ENCODE measurements around the gene MIXL1. TPM values are rescaled to one million over a fixed set of nuclear protein-coding genes. Genes with fewer than 3 reads are reported as not detected.
A peak's percentile ranks its signal among the peaks of the same experiment; 100 is the strongest.

Gene MIXL1
- polyA plus RNA-seq, 1 donor from 2014 or later: 1.6 TPM

- Mint-ChIP-seq H3K27me3 (no peaks in the 10 kb centered on the region), H3K36me3 (no peaks in the 10 kb centered on the region), H3K27ac (no peak overlapping the region), H3K4me1 (peaks cover 11 to 18% (median 12%) of the 10 kb centered on the region in 3 donors), H3K4me3 (no peak overlapping the region), H3K9me3 (no peaks in the 10 kb centered on the region)
Observed at GRCh38 chr1:226204198-226204597, 19.3 kb upstream of the MIXL1 start.

GRCh38 chr1:226207048-226207447, 16.4 kb upstream of the MIXL1 start:
- H3K36me3 Mint-ChIP-seq: no peaks in the 10 kb centered on the region
- peaks cover 0 to 6% (median 0%) of the 10 kb centered on the region in 3 donors for H3K4me1 Mint-ChIP-seq
- H3K27me3 Mint-ChIP-seq: no peaks in the 10 kb centered on the region
- H3K27ac Mint-ChIP-seq: no peak overlapping the region
- no peak overlapping the region for H3K4me3 Mint-ChIP-seq
- H3K9me3 Mint-ChIP-seq: no peaks in the 10 kb centered on the region

GRCh38 chr1:226209307-226210059, 14.0 kb upstream of the MIXL1 start:
- Mint-ChIP-seq H3K27ac (no peak overlapping the region), H3K4me1 (no peaks in the 10 kb centered on the region), H3K4me3 (no peak overlapping the region), H3K27me3 (no peaks in the 10 kb centered on the region), H3K9me3 (no peaks in the 10 kb centered on the region), H3K36me3 (no peaks in the 10 kb centered on the region)

GRCh38 chr1:226210571-226211176, 12.8 kb upstream of the MIXL1 start:
- no peaks in the 10 kb centered on the region for H3K9me3 Mint-ChIP-seq
- peak overlapping the region in 1 of 4 donors; percentile 21 for H3K4me3 Mint-ChIP-seq
- no peak overlapping the region for H3K27ac Mint-ChIP-seq
- no peaks in the 10 kb centered on the region for H3K36me3 Mint-ChIP-seq
- no peaks in the 10 kb centered on the region for H3K27me3 Mint-ChIP-seq
- H3K4me1 Mint-ChIP-seq: peaks cover 5 to 7% (median 6%) of the 10 kb centered on the region in 3 donors

DNA sequence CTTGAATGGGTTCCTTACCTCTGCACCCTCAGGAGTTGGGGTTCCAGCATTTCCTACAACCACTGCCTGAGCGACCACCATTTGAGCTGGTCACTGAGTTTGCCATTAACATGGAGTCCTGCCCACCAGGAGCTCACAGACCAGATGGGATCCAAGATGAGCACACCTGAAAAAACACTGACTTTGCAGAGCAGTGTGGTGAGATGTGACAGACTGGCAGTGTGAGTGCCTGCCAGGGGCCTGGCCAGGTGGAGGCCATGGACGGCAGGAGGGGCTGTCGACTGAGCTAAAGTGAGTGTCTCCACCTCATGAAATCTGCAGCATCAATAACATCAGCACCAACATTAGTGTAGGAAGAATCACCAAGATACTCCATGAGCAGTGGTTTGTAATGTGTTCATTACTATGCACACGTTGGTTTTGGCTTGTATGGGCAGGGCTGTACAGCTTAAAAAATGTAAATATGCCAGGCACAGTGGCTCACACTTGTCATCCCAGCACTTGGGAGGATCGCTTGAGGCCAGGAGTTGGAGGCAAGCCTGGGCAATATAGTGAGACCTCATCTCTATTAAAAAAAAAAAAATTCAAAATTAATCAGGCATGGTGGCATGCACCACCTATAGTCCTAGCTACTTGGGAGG, 12.2 kb upstream of the MIXL1 start:
- peaks cover 5 to 11% (median 8%) of the 10 kb centered on the region in 3 donors for H3K4me1 Mint-ChIP-seq
- peak overlapping the region in 1 of 3 donors; percentile 53 for H3K27ac Mint-ChIP-seq
- no peaks in the 10 kb centered on the region for H3K27me3 Mint-ChIP-seq
- H3K36me3 Mint-ChIP-seq: no peaks in the 10 kb centered on the region
- no peaks in the 10 kb centered on the region for H3K9me3 Mint-ChIP-seq
- no peak overlapping the region for H3K4me3 Mint-ChIP-seq

DNA sequence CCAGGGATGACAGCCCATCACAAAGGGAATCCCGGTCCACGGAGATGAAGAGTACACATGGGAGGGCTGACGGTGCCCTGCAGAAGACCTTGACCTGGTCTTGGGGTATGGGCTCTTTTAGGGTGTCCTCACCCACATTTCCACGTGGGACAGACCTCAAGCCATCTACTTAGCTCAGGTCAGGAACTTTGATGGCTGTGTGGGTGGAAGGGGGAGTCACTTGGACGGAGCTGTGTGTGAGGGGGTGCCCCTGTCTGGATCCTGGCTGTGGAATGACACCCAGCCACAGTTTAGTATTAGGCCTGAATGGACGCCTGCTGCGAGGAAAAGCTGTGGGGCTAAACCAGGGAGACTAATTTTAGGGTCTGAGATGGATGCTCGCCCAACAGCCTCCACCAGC, 10.9 kb upstream of the MIXL1 start:
- peaks cover 7 to 12% (median 8%) of the 10 kb centered on the region in 3 donors for H3K4me1 Mint-ChIP-seq
- no peak overlapping the region for H3K4me3 Mint-ChIP-seq

DNA sequence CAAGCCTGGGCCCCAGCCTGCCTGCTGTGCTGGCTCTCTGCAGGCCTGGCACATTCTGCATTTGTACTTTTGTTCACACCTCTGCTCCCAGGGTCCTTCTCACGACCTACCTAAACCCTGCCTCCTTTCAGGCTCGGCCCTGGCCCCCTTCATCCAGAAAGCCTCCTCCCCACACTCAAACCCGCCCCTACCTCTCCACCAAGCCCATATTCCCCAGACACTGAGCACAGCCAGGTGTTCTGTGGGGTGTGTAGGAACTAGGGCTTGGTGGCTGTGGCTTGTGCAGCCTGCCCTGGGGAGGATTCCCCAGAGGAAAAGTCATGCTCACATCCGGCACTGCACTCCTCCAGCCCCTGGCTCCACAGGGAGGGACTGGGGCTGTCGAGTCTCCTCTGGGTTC, 8.2 kb upstream of the MIXL1 start:
- Mint-ChIP-seq H3K27ac (no peak overlapping the region), H3K9me3 (no peaks in the 10 kb centered on the region), H3K4me3 (peak overlapping the region in 1 of 4 donors; percentile 82), H3K4me1 (peaks cover 10 to 12% (median 12%) of the 10 kb centered on the region in 3 donors), H3K27me3 (no peaks in the 10 kb centered on the region), H3K36me3 (no peaks in the 10 kb centered on the region)

More for the DNA sequence above, 10.9 kb upstream of the MIXL1 start:
- H3K27me3 Mint-ChIP-seq: no peaks in the 10 kb centered on the region
- H3K36me3 Mint-ChIP-seq: no peaks in the 10 kb centered on the region
- no peak overlapping the region for H3K27ac Mint-ChIP-seq
- no peaks in the 10 kb centered on the region for H3K9me3 Mint-ChIP-seq

GRCh38 chr1:226216056-226216455, 7.4 kb upstream of the MIXL1 start:
- peaks cover 11 to 14% (median 12%) of the 10 kb centered on the region in 3 donors for H3K4me1 Mint-ChIP-seq
- H3K36me3 Mint-ChIP-seq: no peaks in the 10 kb centered on the region
- no peak overlapping the region for H3K4me3 Mint-ChIP-seq
- no peaks in the 10 kb centered on the region for H3K9me3 Mint-ChIP-seq
- no peak overlapping the region for H3K27ac Mint-ChIP-seq
- H3K27me3 Mint-ChIP-seq: no peaks in the 10 kb centered on the region

DNA sequence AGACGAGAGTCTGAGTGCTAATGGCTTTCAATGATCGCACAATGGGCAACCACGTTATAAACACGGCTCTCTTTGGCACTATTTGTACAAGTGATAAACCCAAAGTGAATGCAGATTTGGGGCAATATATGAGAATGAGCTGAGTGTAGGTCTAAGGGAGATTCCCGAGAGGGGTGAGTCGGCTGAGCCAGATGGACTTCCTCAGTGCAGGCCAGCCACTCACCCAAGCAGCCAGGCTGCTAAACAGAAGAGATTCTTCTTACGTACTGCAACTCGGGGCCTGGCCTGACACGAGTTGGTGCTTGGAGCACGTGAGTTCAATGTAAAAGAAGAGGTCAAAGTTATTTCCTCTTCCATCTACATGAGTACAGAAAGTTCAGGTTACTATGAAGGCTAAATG, 6.2 kb upstream of the MIXL1 start:
- peaks cover 11 to 16% (median 12%) of the 10 kb centered on the region in 3 donors for H3K4me1 Mint-ChIP-seq
- H3K27me3 Mint-ChIP-seq: no peaks in the 10 kb centered on the region
- H3K36me3 Mint-ChIP-seq: no peaks in the 10 kb centered on the region
- no peaks in the 10 kb centered on the region for H3K9me3 Mint-ChIP-seq
- H3K4me3 Mint-ChIP-seq: no peak overlapping the region
- no peak overlapping the region for H3K27ac Mint-ChIP-seq

DNA sequence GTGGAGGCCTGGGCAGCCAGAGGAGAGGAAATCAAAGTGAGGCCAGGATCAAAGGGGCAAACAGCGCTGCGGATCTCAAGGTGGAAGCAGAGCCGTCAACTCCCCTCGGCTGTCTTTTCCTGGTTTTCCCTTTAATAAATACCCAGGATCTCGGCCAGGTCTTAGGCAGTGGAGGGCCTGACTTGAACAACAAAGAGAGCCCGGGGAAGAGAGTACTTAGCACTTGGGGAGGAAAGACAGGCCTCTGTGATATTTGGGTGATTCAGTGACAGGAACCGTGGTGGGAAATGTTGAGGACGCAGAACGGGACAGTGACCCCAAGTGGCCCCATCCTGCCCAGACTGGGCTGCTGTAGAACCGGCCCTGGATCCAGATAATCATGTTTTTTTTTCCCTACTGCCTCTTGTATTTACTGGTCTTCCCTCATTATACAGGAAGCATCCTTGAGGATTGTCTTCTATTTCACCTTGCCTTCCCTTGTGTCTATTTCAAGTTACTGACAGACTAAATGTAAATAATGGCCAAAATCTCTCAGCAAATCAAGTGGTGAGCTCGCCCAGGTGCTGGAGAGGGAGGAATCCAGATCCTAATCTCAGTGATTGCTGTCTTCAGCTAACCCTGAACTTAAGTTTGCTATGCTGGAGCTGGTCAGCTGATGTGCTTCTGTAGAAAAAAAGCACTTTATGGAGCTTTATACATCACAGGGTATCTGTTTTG, 2.8 kb upstream of the MIXL1 start:
- no peaks in the 10 kb centered on the region for H3K36me3 Mint-ChIP-seq
- peaks cover 10 to 14% (median 11%) of the 10 kb centered on the region in 3 donors for H3K4me1 Mint-ChIP-seq
- H3K27me3 Mint-ChIP-seq: no peaks in the 10 kb centered on the region
- H3K9me3 Mint-ChIP-seq: no peaks in the 10 kb centered on the region
- H3K4me3 Mint-ChIP-seq: peak overlapping the region in 1 of 4 donors; percentile 24
- H3K27ac Mint-ChIP-seq: peak overlapping the region in 2 of 3 donors; percentile 28 to 31

- Mint-ChIP-seq H3K4me1 (peaks cover 7 to 14% (median 10%) of the 10 kb centered on the region in 3 donors), H3K9me3 (no peaks in the 10 kb centered on the region), H3K27ac (peak overlapping the region in 1 of 3 donors; percentile 42), H3K4me3 (peak overlapping the region; percentile 68 to 84 (median 76)), H3K27me3 (no peaks in the 10 kb centered on the region), H3K36me3 (no peaks in the 10 kb centered on the region)
Observed at GRCh38 chr1:226222686-226223085, 778 bp upstream of the MIXL1 start.

DNA sequence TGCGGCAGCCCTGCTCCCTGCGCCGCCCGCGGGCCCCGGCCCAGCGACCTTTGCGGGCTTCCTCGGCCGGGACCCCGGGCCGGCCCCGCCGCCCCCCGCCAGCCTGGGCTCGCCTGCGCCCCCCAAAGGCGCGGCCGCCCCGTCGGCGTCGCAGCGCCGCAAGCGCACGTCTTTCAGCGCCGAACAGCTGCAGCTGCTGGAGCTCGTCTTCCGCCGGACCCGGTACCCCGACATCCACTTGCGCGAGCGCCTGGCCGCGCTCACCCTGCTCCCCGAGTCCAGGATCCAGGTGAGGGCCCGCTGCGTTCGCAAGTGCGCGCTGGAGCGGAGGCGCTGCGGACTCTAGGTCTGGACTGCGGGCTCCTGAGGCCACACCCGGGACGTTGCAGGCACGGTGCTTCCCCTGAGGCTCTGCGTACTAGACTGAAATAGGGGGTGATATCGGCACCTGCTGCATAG, 351 bp downstream of the MIXL1 start:
- no peaks in the 10 kb centered on the region for H3K36me3 Mint-ChIP-seq
- peak overlapping the region in 1 of 3 donors; percentile 78 for H3K27ac Mint-ChIP-seq
- H3K27me3 Mint-ChIP-seq: no peaks in the 10 kb centered on the region
- H3K4me3 Mint-ChIP-seq: peak overlapping the region; percentile 89 to 96 (median 92)
- H3K4me1 Mint-ChIP-seq: peaks cover 7 to 14% (median 10%) of the 10 kb centered on the region in 3 donors
- no peaks in the 10 kb centered on the region for H3K9me3 Mint-ChIP-seq

DNA sequence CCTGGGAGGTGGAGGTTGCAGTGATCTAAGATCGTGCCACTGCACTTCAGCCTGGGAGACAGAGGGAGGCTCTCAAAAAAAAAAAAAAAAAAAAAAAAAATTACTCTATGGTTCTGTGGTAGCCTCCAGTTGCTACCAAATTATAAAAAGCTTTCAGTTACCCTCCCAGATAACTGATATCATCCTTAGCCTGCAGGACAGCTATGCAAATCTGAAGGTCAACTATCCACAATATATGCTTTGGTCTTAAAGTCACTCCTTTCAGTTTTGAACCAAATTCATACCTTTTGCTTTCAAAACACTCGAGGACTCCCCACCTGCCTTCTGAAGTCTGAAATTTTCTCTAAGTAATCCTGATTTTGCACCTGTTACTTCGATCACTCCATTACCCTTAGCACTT, 3.1 kb downstream of the MIXL1 start:
- Mint-ChIP-seq H3K36me3 (no peaks in the 10 kb centered on the region), H3K4me3 (peak overlapping the region in 1 of 4 donors; percentile 60), H3K27ac (no peak overlapping the region), H3K27me3 (no peaks in the 10 kb centered on the region), H3K4me1 (peaks cover 3 to 10% (median 5%) of the 10 kb centered on the region in 3 donors), H3K9me3 (no peaks in the 10 kb centered on the region)

DNA sequence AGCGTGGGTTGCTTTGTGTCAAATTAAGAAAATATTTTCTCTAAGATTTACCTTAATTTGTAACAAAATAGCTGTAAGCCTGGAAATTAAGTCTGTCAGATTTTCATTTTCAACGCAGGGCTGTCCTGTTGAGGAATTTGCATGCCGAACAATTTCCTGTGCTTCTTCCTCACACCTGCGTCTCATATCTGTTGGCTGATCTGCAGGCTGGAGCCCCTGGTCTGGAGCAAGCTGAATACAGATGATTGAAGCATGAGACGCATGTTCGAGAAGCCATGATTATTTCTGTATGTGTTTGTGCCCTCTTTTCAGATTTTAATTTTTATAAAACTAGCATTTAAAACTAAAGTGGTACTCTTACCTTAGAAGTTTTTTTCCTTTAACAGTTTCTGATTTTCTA, 9.8 kb downstream of the MIXL1 start:
- Mint-ChIP-seq H3K27me3 (no peaks in the 10 kb centered on the region), H3K4me3 (peak overlapping the region in 2 of 4 donors; percentile 81 to 88), H3K4me1 (peaks cover 7 to 10% (median 7%) of the 10 kb centered on the region in 3 donors), H3K36me3 (peaks cover 7% of the 10 kb centered on the region), H3K27ac (peak overlapping the region in 1 of 3 donors; percentile 23), H3K9me3 (no peaks in the 10 kb centered on the region)
